Uterus (tissue), 4 donors: ENCODE measurements around the gene ZNF837. TPM values are rescaled to one million over a fixed set of nuclear protein-coding genes. Genes with fewer than 3 reads are reported as not detected.

ENCODE experiments used
- DNase-seq, 2 donors: peaks; one replicate each; pipeline ENCODE4 v3.0.0-alpha.2; 2019 to 2020
- H3K27ac ChIP-seq, 2 donors: fragments of 200-600 bp; sonication (generic); 1 replicate in 1 of 2; 2 replicates in 1 of 2; pipeline ENCODE4 v1.5.1; 2016 to 2018
- H3K27me3 ChIP-seq, 2 donors: fragments of 200-600 bp; sonication (generic); one replicate each; pipeline ENCODE4 v1.5.1; 2018 to 2019; ENCODE audit warnings: control low read depth in 1 of 2
- H3K36me3 ChIP-seq, 2 donors: fragments of 200-600 bp; sonication (generic); one replicate each; pipeline ENCODE4 v1.5.1; 2019; ENCODE audit warnings: control low read depth in 1 of 2
- H3K4me1 ChIP-seq, 2 donors: fragments of 200-600 bp; sonication (generic); one replicate each; pipeline ENCODE4 v1.5.1; 2018 to 2019; ENCODE audit warnings: control low read depth in 1 of 2
- H3K4me3 ChIP-seq, 2 donors: fragments of 200-600 bp; sonication (generic); 1 replicate in 1 of 2; 2 replicates in 1 of 2; pipeline ENCODE4 v1.5.1; 2018 to 2019; ENCODE audit warnings: mild to moderate bottlenecking in 1 of 2
- H3K9me3 ChIP-seq, 2 donors: fragments of 200-600 bp; sonication (generic); one replicate each; pipeline ENCODE4 v1.5.1; 2019; ENCODE audit warnings: control low read depth in 1 of 2
- CTCF ChIP-seq, 4 experiments: fragments of 200-600 bp in 2 of 4; fragments of 450-650 bp in 2 of 4; sonication (generic) in 2 of 4; IDR thresholded peaks; one replicate each; pipeline ENCODE4 v1.5.1; 2016 to 2019; ENCODE audit warnings: antibody characterized with exemption in 4 of 4, mild to moderate bottlenecking in 2 of 4, moderate library complexity in 1 of 4
- POLR2A ChIP-seq, 2 donors: fragments of 450-650 bp; IDR thresholded peaks; one replicate each; pipeline ENCODE4 v1.6.1; 2016; ENCODE audit warnings: antibody characterized with exemption in 2 of 2, mild to moderate bottlenecking in 1 of 2, moderate library complexity in 1 of 2
- intact Hi-C: fragments of 100-400 bp; cut with DNase I; formaldehyde crosslinking; loops from one replicate; pipeline ENCODE4 v1.15.1; 2023; ENCODE audit warnings: low total_unique reads
- total RNA-seq, 4 donors: library from RNA; depleted of rRNA in 3 of 4; stranded (reverse); fragments of >200 nt in 3 of 4; gene quantifications; one replicate each; pipeline versions ENCODE4 v1.1.0 to v1.2.4, GENCODE V29; 2014 to 2023
- donor health status: DM: yes; HTN: yes; CAD: no.

The ZNF837 gene
- total RNA-seq, 4 donors from 2014 or later: 1.6 to 4.6 (median 2.8) TPM; not detected in 1

- no peaks in the 10 kb centered on the region for H3K27me3 ChIP-seq
- no peak for TF ChIP-seq CTCF (IDR thresholded peaks at IDR 0.05)
- TF ChIP-seq POLR2A (IDR thresholded peaks at IDR 0.05): no peak
- no peaks in the 10 kb centered on the region for H3K9me3 ChIP-seq
- H3K27ac ChIP-seq: no peak overlapping the region
- H3K4me1 ChIP-seq: no peaks in the 10 kb centered on the region
- no peak overlapping the region for H3K4me3 ChIP-seq
- no peak for DNase-seq
- intact Hi-C loops: no loop called here
- no peaks in the 10 kb centered on the region for H3K36me3 ChIP-seq
These were observed 6.6 kb downstream of the ZNF837 start for GRCh38 chr19:58374200-58374599.

DNA sequence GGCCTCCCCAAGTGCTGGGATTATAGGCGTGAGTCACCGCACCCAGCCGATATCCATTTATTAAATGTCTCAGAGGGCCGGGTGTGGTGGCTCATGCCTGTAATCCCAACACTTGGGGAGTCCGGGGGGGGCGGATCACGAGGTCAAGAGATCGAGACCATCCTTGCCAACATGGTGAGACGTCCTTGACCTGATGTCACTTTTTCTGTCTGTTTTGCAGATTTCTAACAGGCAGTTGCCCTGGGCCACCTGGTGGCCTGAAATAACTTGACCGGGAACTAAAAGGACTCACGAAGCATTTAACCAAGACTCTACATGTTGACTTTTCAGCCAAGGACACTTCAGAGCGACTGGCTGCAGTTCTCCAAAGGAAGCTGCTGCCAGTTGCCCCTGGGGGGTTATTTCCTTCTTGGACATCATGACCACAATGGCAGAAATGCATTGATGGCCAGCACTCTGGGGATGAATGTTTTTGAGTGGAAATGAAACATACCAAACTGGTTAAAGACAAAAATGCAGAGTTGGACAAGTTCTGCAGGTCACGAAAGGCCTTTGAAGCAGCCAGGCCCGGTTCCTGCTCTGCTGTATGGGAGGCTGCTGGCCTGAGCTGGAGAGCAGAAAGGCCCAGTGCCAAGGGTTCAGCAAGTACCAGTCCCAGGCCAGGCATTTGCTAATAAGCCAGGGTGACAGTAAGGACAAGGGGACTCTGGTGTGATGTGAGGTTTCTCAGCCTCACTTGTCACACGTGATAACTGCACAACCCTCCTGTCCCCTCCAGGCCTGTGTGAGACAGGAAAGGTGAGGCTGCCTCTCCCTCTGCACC lies 8.3 kb downstream of the ZNF837 start:
- H3K36me3 ChIP-seq: no peaks in the 10 kb centered on the region
- TF ChIP-seq POLR2A (IDR thresholded peaks at IDR 0.05): no peak
- TF ChIP-seq CTCF (IDR thresholded peaks at IDR 0.05): no peak
- H3K4me1 ChIP-seq: no peaks in the 10 kb centered on the region
- no peak overlapping the region for H3K27ac ChIP-seq
- DNase-seq: no peak
- no peaks in the 10 kb centered on the region for H3K9me3 ChIP-seq
- intact Hi-C loops: no loop called here
- H3K27me3 ChIP-seq: no peaks in the 10 kb centered on the region
- no peak overlapping the region for H3K4me3 ChIP-seq

DNA sequence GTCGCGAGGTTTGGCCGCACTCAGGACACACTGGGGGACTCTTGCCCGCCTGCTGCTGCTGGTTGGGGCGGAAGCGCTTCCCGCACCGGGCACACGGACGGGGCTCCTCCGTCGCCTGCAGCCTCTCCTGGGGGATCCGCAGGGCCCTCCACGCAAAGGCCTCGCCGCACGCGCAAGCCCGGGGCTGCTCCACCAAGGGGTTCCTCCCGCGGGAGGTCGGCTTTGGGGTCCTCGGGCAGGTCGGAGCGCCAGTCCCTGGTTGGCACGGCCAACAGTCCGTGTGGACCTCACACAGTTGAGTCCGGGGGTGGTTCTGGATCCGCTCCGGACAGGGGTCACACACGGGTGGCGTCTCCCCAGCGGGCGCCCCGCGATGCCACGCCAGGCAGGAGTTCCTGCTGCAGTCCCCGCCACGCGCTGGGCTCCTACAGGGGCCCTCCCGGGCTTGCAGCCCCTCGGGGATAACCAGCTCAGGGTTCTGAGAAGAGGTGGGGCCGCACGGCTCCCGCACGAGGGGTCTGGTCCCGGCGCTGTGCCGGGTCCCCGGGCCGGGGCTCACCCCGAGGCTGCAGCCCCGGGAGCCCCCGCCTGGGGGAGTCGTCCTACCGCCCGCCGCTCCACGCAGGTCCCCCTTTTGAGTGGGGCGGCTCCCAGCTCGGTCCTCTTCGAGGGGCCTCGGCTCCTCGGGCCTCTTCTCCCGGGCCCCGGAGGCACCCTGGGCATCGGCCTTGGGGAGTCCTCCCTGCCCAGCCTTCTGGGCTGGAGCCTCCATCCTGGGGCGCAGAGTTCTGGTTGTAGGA lies 12.1 kb downstream of the ZNF837 start:
- H3K9me3 ChIP-seq: no peaks in the 10 kb centered on the region
- H3K4me3 ChIP-seq: no peak overlapping the region
- no peak for DNase-seq
- H3K27me3 ChIP-seq: no peaks in the 10 kb centered on the region
- H3K4me1 ChIP-seq: no peaks in the 10 kb centered on the region
- no peaks in the 10 kb centered on the region for H3K36me3 ChIP-seq
- H3K27ac ChIP-seq: no peak overlapping the region
- intact Hi-C loops: no loop called here
- TF ChIP-seq POLR2A (IDR thresholded peaks at IDR 0.05) (no peak), CTCF (IDR thresholded peaks at IDR 0.05) (no peak)

DNA sequence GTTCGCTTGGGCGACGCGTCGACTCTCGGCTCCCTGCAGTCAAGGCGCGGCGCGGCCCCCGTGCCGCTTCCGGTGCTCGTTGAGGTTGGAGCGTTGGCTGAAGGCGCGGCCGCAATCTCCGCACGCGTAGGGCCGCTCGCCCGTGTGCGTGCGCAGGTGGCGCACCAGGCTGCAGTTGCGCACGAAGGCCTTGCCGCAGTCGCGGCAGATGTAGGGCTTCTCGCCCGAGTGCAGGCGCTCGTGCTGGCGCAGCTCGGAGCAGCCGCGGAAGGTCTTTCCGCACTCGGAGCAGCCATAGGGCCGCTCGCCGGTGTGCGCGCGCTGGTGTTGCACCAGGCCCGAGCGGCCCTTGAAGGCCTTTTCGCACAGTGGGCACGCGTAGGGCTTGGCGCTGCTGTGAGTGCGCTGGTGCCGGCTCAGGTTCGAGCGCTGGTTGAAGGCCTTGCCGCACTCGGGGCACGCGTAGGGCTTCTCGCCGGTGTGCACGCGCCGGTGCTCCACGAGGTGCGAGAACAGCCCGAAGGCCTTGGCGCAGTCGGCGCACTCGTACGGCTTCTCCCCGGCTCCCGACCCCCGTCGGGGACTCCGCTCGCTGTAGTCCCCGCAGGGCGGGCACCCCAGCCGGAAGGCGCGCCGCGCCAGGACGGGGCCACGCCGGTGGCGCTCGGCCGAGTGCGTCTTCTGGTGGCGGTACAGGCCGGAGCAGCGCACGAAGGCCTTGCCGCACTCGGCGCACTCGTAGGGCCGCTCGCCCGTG lies 13.0 kb downstream of the ZNF837 start:
- no peak for DNase-seq

More for the DNA sequence above, 13.0 kb downstream of the ZNF837 start:
- Histone ChIP-seq H3K4me1 (no peaks in the 10 kb centered on the region), H3K27me3 (no peaks in the 10 kb centered on the region), H3K4me3 (no peak overlapping the region), H3K36me3 (no peaks in the 10 kb centered on the region), H3K27ac (no peak overlapping the region), H3K9me3 (no peaks in the 10 kb centered on the region)
- TF ChIP-seq CTCF (IDR thresholded peaks at IDR 0.05): no peak
- TF ChIP-seq POLR2A (IDR thresholded peaks at IDR 0.05): no peak
- intact Hi-C loops: no loop called here
